GM12801 (cell line): Measurements from ENCODE around the gene DEFB119.

Source experiments
- TF ChIP-seq, protein P1 (sequence below): IDR thresholded peaks from one replicate; pipeline ENCODE4 v1.5.1; 2011; ENCODE audit warnings: control low read depth; ENCODE audit not compliant: insufficient read length; ENCODE audit errors: extremely low read depth

DEFB119 gene

DNA sequence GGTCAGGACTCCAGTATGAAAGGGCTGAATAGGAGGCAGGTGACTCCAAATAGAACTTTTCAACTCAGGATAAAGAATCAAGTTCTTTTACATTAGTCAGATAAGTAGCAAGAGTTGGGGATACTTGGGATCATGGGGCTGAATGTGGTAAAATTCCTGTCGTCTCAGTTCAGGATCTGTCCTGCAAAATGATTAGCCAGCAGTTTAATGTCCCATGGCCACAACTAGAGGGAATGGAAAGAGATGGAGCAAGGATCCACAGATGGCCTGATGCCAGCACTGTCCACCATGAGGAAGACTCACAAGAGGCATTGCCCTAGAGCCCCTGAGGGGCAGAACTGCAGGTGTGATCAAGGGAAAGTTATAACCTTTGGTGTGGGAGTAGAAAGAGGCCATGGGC lies 13.5 kb upstream of the DEFB119 start:
- TF ChIP-seq, protein P1, sequence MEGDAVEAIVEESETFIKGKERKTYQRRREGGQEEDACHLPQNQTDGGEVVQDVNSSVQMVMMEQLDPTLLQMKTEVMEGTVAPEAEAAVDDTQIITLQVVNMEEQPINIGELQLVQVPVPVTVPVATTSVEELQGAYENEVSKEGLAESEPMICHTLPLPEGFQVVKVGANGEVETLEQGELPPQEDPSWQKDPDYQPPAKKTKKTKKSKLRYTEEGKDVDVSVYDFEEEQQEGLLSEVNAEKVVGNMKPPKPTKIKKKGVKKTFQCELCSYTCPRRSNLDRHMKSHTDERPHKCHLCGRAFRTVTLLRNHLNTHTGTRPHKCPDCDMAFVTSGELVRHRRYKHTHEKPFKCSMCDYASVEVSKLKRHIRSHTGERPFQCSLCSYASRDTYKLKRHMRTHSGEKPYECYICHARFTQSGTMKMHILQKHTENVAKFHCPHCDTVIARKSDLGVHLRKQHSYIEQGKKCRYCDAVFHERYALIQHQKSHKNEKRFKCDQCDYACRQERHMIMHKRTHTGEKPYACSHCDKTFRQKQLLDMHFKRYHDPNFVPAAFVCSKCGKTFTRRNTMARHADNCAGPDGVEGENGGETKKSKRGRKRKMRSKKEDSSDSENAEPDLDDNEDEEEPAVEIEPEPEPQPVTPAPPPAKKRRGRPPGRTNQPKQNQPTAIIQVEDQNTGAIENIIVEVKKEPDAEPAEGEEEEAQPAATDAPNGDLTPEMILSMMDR = no peak

DNA sequence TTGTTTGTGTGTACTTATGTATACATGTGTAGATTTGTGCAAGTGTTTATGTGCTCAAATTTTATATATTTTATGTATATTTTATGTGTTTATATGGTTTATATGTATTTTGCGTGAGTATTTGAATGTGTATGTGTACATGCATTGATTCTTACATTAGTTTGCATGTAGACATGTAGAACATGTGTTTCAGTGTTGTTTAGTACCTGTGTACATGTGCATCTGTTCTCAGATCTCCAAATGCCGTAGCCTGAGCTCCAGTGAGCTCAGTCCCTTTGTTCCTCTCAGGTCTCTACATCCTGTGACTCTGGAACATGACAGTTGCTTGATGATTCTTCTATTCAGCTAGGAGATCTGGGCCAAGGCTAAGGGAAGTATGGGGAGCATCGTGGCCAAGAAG lies 4.5 kb upstream of the DEFB119 start:
- TF ChIP-seq, protein P1 = no peak

DNA sequence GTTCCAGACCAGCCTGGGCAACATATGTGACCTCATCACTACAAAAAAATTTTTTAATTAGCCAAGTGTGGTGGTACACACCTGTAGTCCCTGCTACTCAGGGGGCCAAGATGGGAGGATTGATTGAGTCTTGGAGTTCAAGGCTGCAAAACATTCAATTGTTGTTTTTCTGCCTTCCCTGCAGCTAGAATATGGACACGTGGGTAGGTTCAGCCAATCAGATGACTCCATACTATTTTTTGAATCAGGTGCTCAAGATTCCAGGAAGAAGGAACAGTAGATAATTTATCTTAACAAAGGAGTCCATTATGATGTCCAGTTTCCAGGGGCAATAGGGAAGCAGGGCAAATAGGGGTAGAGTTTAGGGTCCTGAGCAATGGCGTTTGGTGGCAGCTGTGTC lies 2.4 kb upstream of the DEFB119 start:
- TF ChIP-seq, protein P1 = no peak

DNA sequence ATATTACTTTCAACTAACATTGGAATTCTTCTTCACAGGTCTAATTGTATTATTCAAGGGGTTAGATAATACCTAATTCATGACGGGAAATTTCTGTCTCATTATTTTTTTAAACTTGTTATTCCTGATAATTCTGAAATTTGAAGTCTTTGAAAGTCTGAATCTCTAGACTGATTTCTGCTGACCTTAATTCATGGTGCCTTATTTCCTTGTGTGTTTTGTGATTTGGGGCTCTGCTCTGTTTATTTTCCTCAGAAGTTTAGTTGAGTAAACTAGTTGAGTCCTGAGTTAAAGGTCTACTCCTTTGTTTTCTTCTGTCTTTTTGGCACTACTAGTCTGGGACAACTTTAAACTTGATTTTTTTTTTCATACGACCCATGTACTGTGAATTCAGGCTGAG lies 16.0 kb downstream of the DEFB119 start:
- TF ChIP-seq, protein P1 = no peak

- TF ChIP-seq, protein P1 = no peak
Measured at GRCh38 chr20:31368301-31368700, 22.1 kb downstream of the DEFB119 start, which contains the start of gene DEFB118. Gene DEFB118 (plus strand): TSS chr20:31368601. CDS start chr20:31368651, 50 bp downstream.

DNA sequence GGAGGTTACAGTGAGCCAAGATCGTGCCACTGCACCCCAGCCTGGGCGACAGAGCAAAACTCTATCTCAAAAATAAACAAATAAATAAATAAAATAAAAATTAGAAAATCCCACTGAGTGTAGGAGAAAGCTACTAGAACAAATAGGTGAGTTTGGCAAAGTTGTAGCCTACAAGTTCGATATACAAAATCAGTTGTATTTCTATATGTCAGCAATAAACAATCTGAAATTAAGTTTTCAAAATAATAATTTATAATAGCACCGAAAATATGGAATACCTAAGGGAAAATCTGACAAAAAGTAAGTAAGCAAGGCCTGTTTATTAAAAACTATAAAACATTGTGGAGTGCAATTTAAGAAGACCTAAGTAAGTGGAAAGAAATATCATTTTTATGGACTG lies 27.1 kb downstream of the DEFB119 start:
- TF ChIP-seq, protein P1 = no peak

DNA sequence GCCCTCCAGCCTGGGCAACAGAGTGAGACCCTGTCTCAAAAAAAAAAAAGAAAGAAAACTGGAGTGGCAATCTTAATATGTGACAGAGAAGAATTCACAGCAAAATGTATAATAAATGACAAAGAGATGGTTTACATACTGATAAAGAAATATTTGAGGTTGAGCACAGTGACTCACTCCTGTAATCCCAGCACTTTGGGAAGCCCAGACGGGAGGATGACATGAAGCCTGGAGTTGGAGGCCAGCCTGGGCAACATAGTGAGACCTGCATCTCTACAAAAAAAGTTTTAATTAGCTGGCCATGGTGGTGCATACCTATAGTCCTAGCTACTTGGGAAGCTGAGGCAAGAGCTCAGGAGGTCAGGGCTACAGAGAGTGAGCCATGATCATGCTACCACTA lies 34.4 kb downstream of the DEFB119 start:
- TF ChIP-seq, protein P1 = no peak

DNA sequence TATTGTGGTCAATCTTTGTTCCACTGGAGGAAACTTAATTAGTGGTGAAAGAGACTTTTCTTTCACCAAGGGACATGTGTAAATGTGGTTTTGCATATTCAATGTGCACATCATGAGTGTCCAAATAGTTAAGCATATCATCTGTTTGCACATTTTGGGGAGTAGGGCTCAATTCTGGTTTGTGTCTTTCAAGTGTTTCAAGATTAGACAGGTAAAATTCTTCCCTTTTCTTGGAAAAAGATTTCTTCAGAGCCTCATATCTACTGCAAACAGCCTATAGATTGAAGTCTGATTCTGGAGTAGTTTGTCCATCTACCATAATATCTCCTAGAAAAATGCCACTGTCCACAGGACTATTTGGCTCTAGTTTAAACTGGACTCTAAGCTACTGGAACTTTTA lies 48.9 kb downstream of the DEFB119 start:
- TF ChIP-seq, protein P1 = no peak
